Type B pancreatic cell (in vitro differentiated cells): ENCODE data around the gene FKBP1A. TPM values are rescaled to one million over a fixed set of nuclear protein-coding genes. Genes with fewer than 3 reads are reported as not detected.

Experiments used
- DNase-seq: peaks from one replicate; pipeline ENCODE4 v3.0.0; 2021; ENCODE audit warnings: mixed read lengths; ENCODE audit not compliant: unreplicated experiment; ENCODE audit errors: extremely low spot score
- H3K27ac Mint-ChIP-seq: 2 replicates; pipeline ENCODE4 v1.8.0; 2021; ENCODE audit warnings: mild to moderate bottlenecking, mixed read lengths
- H3K27me3 Mint-ChIP-seq: 2 replicates; pipeline ENCODE4 v1.8.0; 2021; ENCODE audit warnings: mixed read lengths
- H3K36me3 Mint-ChIP-seq: 2 replicates; pipeline ENCODE4 v1.8.0; 2021; ENCODE audit warnings: mixed read lengths
- H3K4me1 Mint-ChIP-seq: one replicate; pipeline ENCODE4 v1.8.0; 2021; ENCODE audit warnings: mixed read lengths; ENCODE audit not compliant: unreplicated experiment
- H3K4me3 Mint-ChIP-seq: 2 replicates; pipeline ENCODE4 v1.8.0; 2021; ENCODE audit warnings: mild to moderate bottlenecking, mixed read lengths
- H3K9me3 Mint-ChIP-seq: 2 replicates; pipeline ENCODE4 v1.8.0; 2021; ENCODE audit warnings: mixed read lengths
- CTCF ChIP-seq: fragments of 200-600 bp; sonication (generic); conservative IDR thresholded peaks from 2 replicates; pipeline ENCODE4 v1.5.0; 2021; ENCODE audit warnings: antibody characterized with exemption, mild to moderate bottlenecking
- total RNA-seq: library from RNA; stranded (reverse); gene quantifications from 2 replicates; pipeline ENCODE4 v1.2.1, GENCODE V29; 2021; ENCODE audit warnings: low replicate concordance

FKBP1A gene
- total RNA-seq, 1 donor from 2014 or later, result 149 TPM

- Mint-ChIP-seq H3K27me3 (peaks cover 20% of the 10 kb centered on the region), H3K4me1 (peaks cover 39% of the 10 kb centered on the region), H3K9me3 (no peaks in the 10 kb centered on the region), H3K4me3 (peak overlapping the region; percentile 94), H3K27ac (peak overlapping the region; percentile 29), H3K36me3 (peaks cover 6% of the 10 kb centered on the region)
- TF ChIP-seq CTCF, result no peak
- no peak for DNase-seq
Measured at GRCh38 chr20:1390581-1391403, 2.1 kb downstream of the FKBP1A start.

- H3K36me3 Mint-ChIP-seq, result peaks cover 11% of the 10 kb centered on the region
- peak overlapping the region; percentile 94 for H3K4me3 Mint-ChIP-seq
- no peaks in the 10 kb centered on the region for H3K9me3 Mint-ChIP-seq
- peaks cover 12% of the 10 kb centered on the region for H3K27me3 Mint-ChIP-seq
- H3K4me1 Mint-ChIP-seq, result peaks cover 39% of the 10 kb centered on the region
- H3K27ac Mint-ChIP-seq, result peak overlapping the region; percentile 29
- TF ChIP-seq CTCF, result no peak
- DNase-seq, result no peak
Measured at GRCh38 chr20:1389703-1390580, 2.9 kb downstream of the FKBP1A start.

GRCh38 chr20:1388741-1389483, 3.9 kb downstream of the FKBP1A start:
- Mint-ChIP-seq H3K4me1 (peaks cover 39% of the 10 kb centered on the region), H3K27ac (no peak overlapping the region), H3K9me3 (no peaks in the 10 kb centered on the region), H3K27me3 (peaks cover 2% of the 10 kb centered on the region), H3K36me3 (peaks cover 11% of the 10 kb centered on the region), H3K4me3 (peak overlapping the region; percentile 65)
- TF ChIP-seq CTCF, result no peak
- DNase-seq, result no peak

- Mint-ChIP-seq H3K9me3 (no peaks in the 10 kb centered on the region), H3K27me3 (no peaks in the 10 kb centered on the region), H3K4me3 (peak overlapping the region; percentile 49), H3K27ac (no peak overlapping the region), H3K36me3 (peaks cover 11% of the 10 kb centered on the region), H3K4me1 (peaks cover 32% of the 10 kb centered on the region)
- no peak for TF ChIP-seq CTCF
- no peak for DNase-seq
Measured at GRCh38 chr20:1388253-1388652, 4.6 kb downstream of the FKBP1A start.

- no peaks in the 10 kb centered on the region for H3K27me3 Mint-ChIP-seq
- no peaks in the 10 kb centered on the region for H3K9me3 Mint-ChIP-seq
- no peak overlapping the region for H3K4me3 Mint-ChIP-seq
- peaks cover 11% of the 10 kb centered on the region for H3K36me3 Mint-ChIP-seq
- DNase-seq, result no peak
- TF ChIP-seq CTCF, result no peak
- H3K4me1 Mint-ChIP-seq, result peaks cover 36% of the 10 kb centered on the region
- H3K27ac Mint-ChIP-seq, result no peak overlapping the region
Measured at GRCh38 chr20:1386323-1386722, 6.5 kb downstream of the FKBP1A start.
